Activated CD4-positive, alpha-beta memory T cell treated with anti-CD3 and anti-CD28 coated beads, Interleukin-2, amount 10 ng/mL, durations not matched to agents 7 days and 5 days (primary cell): ENCODE measurements around the gene FGGY. TPM values are rescaled to one million over a fixed set of nuclear protein-coding genes. Genes with fewer than 3 reads are reported as not detected.
"Not testable (repeated sequence)": the region's sequence is repeated elsewhere in the genome, so short reads cannot be mapped to it uniquely, and the experiment has no call there.

Experiments used
- CTCF ChIA-PET: fragments of 350-600 bp; sonication (Branson Sonifier 250); formaldehyde crosslinking; loops from one replicate; lab custom pipeline; 2021; ENCODE audit warnings: antibody characterized with exemption, inconsistent platforms; lab: Charles Lee
- POLR2A ChIA-PET: fragments of 350-600 bp; sonication (Branson Sonifier 250); formaldehyde crosslinking; loops from one replicate; lab custom pipeline; 2021; ENCODE audit warnings: antibody characterized with exemption; lab: Charles Lee
- DNase-seq: peaks from one replicate; pipeline ENCODE4 v3.0.0-alpha.2; 2020
- H3K27ac Mint-ChIP-seq: one replicate; pipeline ENCODE4 v1.8.0; 2021; ENCODE audit warnings: mild to moderate bottlenecking, mixed read lengths
- H3K27me3 Mint-ChIP-seq: one replicate; pipeline ENCODE4 v1.8.0; 2021; ENCODE audit warnings: mixed read lengths
- H3K36me3 Mint-ChIP-seq: one replicate; pipeline ENCODE4 v1.8.0; 2021; ENCODE audit warnings: low read depth, mixed read lengths
- H3K4me1 Mint-ChIP-seq: one replicate; pipeline ENCODE4 v1.8.0; 2021; ENCODE audit warnings: mixed read lengths
- H3K4me3 Mint-ChIP-seq: one replicate; pipeline ENCODE4 v1.8.0; 2021; ENCODE audit warnings: mild to moderate bottlenecking, mixed read lengths
- H3K9me3 Mint-ChIP-seq: one replicate; pipeline ENCODE4 v1.8.0; 2021; ENCODE audit warnings: mixed read lengths
- total RNA-seq, 2 experiments: library from RNA; stranded (reverse); gene quantifications; one replicate each; pipeline ENCODE4 v1.2.3, GENCODE V29; 2021

Gene FGGY
- total RNA-seq, 2 experiments from 2014 or later: 7.0 to 7.7 TPM

- POLR2A ChIA-PET: no interaction called here
- DNase-seq: no peak
- Mint-ChIP-seq H3K36me3 (no peaks in the 10 kb centered on the region), H3K27ac (no peak overlapping the region), H3K4me3 (no peak overlapping the region), H3K9me3 (no peaks in the 10 kb centered on the region), H3K27me3 (no peaks in the 10 kb centered on the region), H3K4me1 (peaks cover 5% of the 10 kb centered on the region)
- CTCF ChIA-PET: no interaction called here
Measured at GRCh38 chr1:59446257-59446901, 149.5 kb downstream of the FGGY start.

- Mint-ChIP-seq H3K27me3 (no peaks in the 10 kb centered on the region), H3K4me3 (no peak overlapping the region), H3K36me3 (no peaks in the 10 kb centered on the region), H3K4me1 (no peaks in the 10 kb centered on the region), H3K27ac (no peak overlapping the region), H3K9me3 (no peaks in the 10 kb centered on the region)
- ChIA-PET POLR2A (no interaction called here), CTCF (no interaction called here)
- DNase-seq: no peak
Measured at GRCh38 chr1:59452026-59452425, 155.1 kb downstream of the FGGY start.

GRCh38 chr1:59452559-59452958, 155.7 kb downstream of the FGGY start:
- POLR2A ChIA-PET: no interaction called here
- H3K4me3 Mint-ChIP-seq: no peak overlapping the region
- no peaks in the 10 kb centered on the region for H3K9me3 Mint-ChIP-seq

GRCh38 chr1:59453297-59453968, 156.5 kb downstream of the FGGY start:
- no peak for DNase-seq
- ChIA-PET CTCF (no interaction called here), POLR2A (no interaction called here)
- no peaks in the 10 kb centered on the region for H3K27me3 Mint-ChIP-seq
- no peaks in the 10 kb centered on the region for H3K9me3 Mint-ChIP-seq
- H3K4me3 Mint-ChIP-seq: no peak overlapping the region
- no peaks in the 10 kb centered on the region for H3K36me3 Mint-ChIP-seq
- no peak overlapping the region for H3K27ac Mint-ChIP-seq
- H3K4me1 Mint-ChIP-seq: no peaks in the 10 kb centered on the region

More at GRCh38 chr1:59452559-59452958, 155.7 kb downstream of the FGGY start:
- CTCF ChIA-PET: no interaction called here
- H3K27me3 Mint-ChIP-seq: no peaks in the 10 kb centered on the region
- no peaks in the 10 kb centered on the region for H3K4me1 Mint-ChIP-seq
- H3K36me3 Mint-ChIP-seq: no peaks in the 10 kb centered on the region
- no peak for DNase-seq
- no peak overlapping the region for H3K27ac Mint-ChIP-seq

GRCh38 chr1:59455206-59455605, 158.3 kb downstream of the FGGY start:
- no peak for DNase-seq
- ChIA-PET CTCF (no interaction called here), POLR2A (no interaction called here)
- H3K36me3 Mint-ChIP-seq: no peaks in the 10 kb centered on the region
- no peaks in the 10 kb centered on the region for H3K4me1 Mint-ChIP-seq
- H3K4me3 Mint-ChIP-seq: no peak overlapping the region
- no peak overlapping the region for H3K27ac Mint-ChIP-seq
- H3K27me3 Mint-ChIP-seq: no peaks in the 10 kb centered on the region
- H3K9me3 Mint-ChIP-seq: peaks cover 4% of the 10 kb centered on the region

GRCh38 chr1:59457786-59458185, 160.9 kb downstream of the FGGY start:
- Mint-ChIP-seq H3K27me3 (no peaks in the 10 kb centered on the region), H3K9me3 (peaks cover 11% of the 10 kb centered on the region), H3K4me1 (peaks cover 3% of the 10 kb centered on the region), H3K27ac (no peak overlapping the region), H3K36me3 (peaks cover 7% of the 10 kb centered on the region), H3K4me3 (no peak overlapping the region)
- ChIA-PET POLR2A (no interaction called here), CTCF (no interaction called here)
- no peak for DNase-seq

- Mint-ChIP-seq H3K27ac (no peak overlapping the region), H3K4me1 (peaks cover 3% of the 10 kb centered on the region), H3K9me3 (peaks cover 11% of the 10 kb centered on the region), H3K27me3 (no peaks in the 10 kb centered on the region), H3K4me3 (no peak overlapping the region), H3K36me3 (peaks cover 7% of the 10 kb centered on the region)
- ChIA-PET POLR2A (no interaction called here), CTCF (no interaction called here)
- no peak for DNase-seq
Measured at GRCh38 chr1:59458884-59459283, 162.0 kb downstream of the FGGY start.

- H3K36me3 Mint-ChIP-seq, CTCF ChIA-PET, H3K27ac Mint-ChIP-seq, POLR2A ChIA-PET, H3K4me3 Mint-ChIP-seq, DNase-seq, H3K4me1 Mint-ChIP-seq, H3K27me3 Mint-ChIP-seq: not testable (repeated sequence)
- H3K9me3 Mint-ChIP-seq: peaks cover 11% of the 10 kb centered on the region
Measured at GRCh38 chr1:59462942-59463341, 166.0 kb downstream of the FGGY start.

- DNase-seq, H3K27ac Mint-ChIP-seq, H3K36me3 Mint-ChIP-seq, CTCF ChIA-PET, H3K4me1 Mint-ChIP-seq, H3K4me3 Mint-ChIP-seq, POLR2A ChIA-PET, H3K27me3 Mint-ChIP-seq: not testable (repeated sequence)
- H3K9me3 Mint-ChIP-seq: peaks cover 12% of the 10 kb centered on the region
Measured at GRCh38 chr1:59465478-59465877, 168.6 kb downstream of the FGGY start.

GRCh38 chr1:59468828-59469428, 172.0 kb downstream of the FGGY start:
- Mint-ChIP-seq H3K27ac (no peak overlapping the region), H3K4me3 (no peak overlapping the region), H3K4me1 (no peaks in the 10 kb centered on the region), H3K36me3 (peaks cover 3% of the 10 kb centered on the region), H3K9me3 (peaks cover 8% of the 10 kb centered on the region), H3K27me3 (peaks cover 3% of the 10 kb centered on the region)
- CTCF ChIA-PET: no interaction called here
- POLR2A ChIA-PET: no interaction called here
- DNase-seq: no peak

GRCh38 chr1:59471991-59472570, 175.2 kb downstream of the FGGY start:
- CTCF ChIA-PET, H3K36me3 Mint-ChIP-seq, H3K4me1 Mint-ChIP-seq, H3K27ac Mint-ChIP-seq, H3K27me3 Mint-ChIP-seq, POLR2A ChIA-PET, DNase-seq, H3K4me3 Mint-ChIP-seq: not testable (repeated sequence)
- peaks cover 11% of the 10 kb centered on the region for H3K9me3 Mint-ChIP-seq

GRCh38 chr1:59473831-59474230, 176.9 kb downstream of the FGGY start:
- Mint-ChIP-seq H3K27me3 (no peaks in the 10 kb centered on the region), H3K27ac (no peak overlapping the region), H3K36me3 (peaks cover 7% of the 10 kb centered on the region), H3K4me3 (no peak overlapping the region), H3K4me1 (peaks cover 19% of the 10 kb centered on the region), H3K9me3 (peaks cover 11% of the 10 kb centered on the region)
- no peak for DNase-seq
- ChIA-PET CTCF (no interaction called here), POLR2A (no interaction called here)

GRCh38 chr1:59474496-59474895, 177.6 kb downstream of the FGGY start:
- POLR2A ChIA-PET: no interaction called here
- DNase-seq: no peak
- H3K9me3 Mint-ChIP-seq: peaks cover 11% of the 10 kb centered on the region
- CTCF ChIA-PET: no interaction called here
- H3K27me3 Mint-ChIP-seq: no peaks in the 10 kb centered on the region
- peaks cover 7% of the 10 kb centered on the region for H3K36me3 Mint-ChIP-seq
- H3K4me1 Mint-ChIP-seq: peaks cover 19% of the 10 kb centered on the region
- no peak overlapping the region for H3K27ac Mint-ChIP-seq
- no peak overlapping the region for H3K4me3 Mint-ChIP-seq
